ENCODE measurements around the gene GRAMD2B.
"Not testable (repeated sequence)": the region's sequence is repeated elsewhere in the genome, so short reads cannot be mapped to it uniquely, and the experiment has no call there.

GRAMD2B gene

GRCh38 chr5:126422994-126423788 is at the start of gene GRAMD2B:
GRAMD2B (plus strand) TSS chr5:126423409; CDS start chr5:126423607, 198 bp downstream.
- peak; percentile 95 for DNase-seq

GRCh38 chr5:126374109-126374416 is 49.1 kb upstream of the GRAMD2B start:
- DNase-seq, result no peak

- no peak for DNase-seq
Measured at GRCh38 chr5:126376443-126376842, 46.8 kb upstream of the GRAMD2B start.

GRCh38 chr5:126377424-126377823 is 45.8 kb upstream of the GRAMD2B start:
- no peak for DNase-seq

- DNase-seq, result not testable (repeated sequence)
Measured at GRCh38 chr5:126380316-126380715, 42.9 kb upstream of the GRAMD2B start.

DNA sequence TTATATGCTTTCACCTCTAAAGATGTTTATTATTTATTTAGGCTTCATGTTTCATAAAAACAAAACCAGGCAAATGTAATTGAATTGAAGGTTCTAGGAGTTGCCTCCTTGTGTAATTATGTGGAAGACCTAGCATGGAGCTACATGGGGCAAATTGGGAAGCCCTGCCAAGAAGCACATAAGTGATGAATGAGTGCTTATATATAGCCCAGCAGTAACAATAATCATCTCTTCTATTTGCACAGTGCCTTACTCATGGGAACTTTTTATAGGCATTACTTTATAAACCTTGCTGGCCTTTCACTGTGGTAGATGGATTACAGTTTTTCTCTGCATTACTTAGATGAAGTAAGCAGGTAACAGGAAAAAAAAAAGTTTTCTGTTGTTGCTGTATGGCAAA is 40.0 kb upstream of the GRAMD2B start:
- no peak for DNase-seq

DNA sequence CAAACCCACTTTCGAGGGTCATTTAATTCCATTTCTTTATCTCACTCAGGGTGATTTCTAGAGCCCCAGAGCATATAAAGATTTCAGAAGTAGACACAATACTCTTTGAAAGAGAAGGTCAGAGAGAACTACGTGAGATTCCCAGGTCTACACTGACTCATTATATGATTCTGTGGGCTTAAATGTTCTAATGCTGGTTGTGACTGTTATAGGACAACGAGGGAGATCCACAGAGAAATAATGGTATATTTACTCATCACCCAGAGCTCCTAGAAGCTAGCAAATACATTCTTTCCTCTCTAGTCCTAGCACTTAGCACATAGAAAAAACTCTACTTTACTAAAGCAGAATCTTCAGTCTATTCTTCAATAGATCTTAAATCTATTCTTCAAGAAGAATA is 39.4 kb upstream of the GRAMD2B start:
- no peak for DNase-seq

DNA sequence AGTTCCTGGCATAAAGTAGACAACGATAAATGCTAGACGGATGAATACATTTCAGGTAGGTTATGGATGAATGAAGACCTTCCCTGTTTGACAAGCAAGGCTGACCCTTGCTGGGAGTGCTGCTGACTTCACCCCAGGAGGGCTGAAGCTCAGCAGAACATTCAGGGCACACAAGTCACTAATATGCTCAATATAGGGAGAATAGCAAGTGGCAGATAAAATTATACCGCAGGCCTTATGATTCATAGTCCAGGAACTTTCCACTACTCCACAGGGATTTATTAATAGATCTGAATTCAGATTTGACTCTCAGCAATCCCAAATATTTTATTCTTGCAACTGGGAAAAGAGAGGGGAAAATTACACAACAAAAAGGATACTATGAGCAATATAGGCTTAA is 38.2 kb upstream of the GRAMD2B start:
- no peak for DNase-seq

GRCh38 chr5:126385524-126386502 is 37.4 kb upstream of the GRAMD2B start:
- no peak for DNase-seq

- no peak for DNase-seq
Measured at GRCh38 chr5:126389179-126389578, 34.0 kb upstream of the GRAMD2B start.

- DNase-seq, result no peak
Measured at GRCh38 chr5:126390051-126390450, 33.2 kb upstream of the GRAMD2B start.

- no peak for DNase-seq
Measured at GRCh38 chr5:126391386-126391785, 31.8 kb upstream of the GRAMD2B start.

- DNase-seq, result no peak
Measured at GRCh38 chr5:126394211-126394788, 28.9 kb upstream of the GRAMD2B start.

GRCh38 chr5:126395198-126395597 is 28.0 kb upstream of the GRAMD2B start:
- DNase-seq, result no peak

DNA sequence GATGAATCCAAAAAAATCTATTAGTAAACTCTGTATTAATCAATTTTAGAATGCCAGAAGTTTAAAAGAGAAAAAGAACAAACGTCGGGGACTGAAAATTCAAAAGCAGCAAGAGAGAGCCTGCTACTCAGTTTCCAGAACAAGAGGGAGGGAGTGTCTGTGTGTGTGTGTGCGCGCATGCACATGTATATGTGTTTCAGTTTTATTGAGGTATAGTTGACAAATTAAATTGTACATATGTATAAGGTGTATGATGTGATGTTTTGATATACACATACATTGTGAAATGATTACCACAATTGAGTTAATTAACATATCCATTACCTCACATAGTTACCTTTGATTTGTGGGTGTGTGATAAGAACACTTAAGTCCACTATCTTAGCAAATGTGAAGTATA is 27.6 kb upstream of the GRAMD2B start:
- no peak for DNase-seq

GRCh38 chr5:126396721-126397120 is 26.5 kb upstream of the GRAMD2B start:
- not testable (repeated sequence) for DNase-seq

DNA sequence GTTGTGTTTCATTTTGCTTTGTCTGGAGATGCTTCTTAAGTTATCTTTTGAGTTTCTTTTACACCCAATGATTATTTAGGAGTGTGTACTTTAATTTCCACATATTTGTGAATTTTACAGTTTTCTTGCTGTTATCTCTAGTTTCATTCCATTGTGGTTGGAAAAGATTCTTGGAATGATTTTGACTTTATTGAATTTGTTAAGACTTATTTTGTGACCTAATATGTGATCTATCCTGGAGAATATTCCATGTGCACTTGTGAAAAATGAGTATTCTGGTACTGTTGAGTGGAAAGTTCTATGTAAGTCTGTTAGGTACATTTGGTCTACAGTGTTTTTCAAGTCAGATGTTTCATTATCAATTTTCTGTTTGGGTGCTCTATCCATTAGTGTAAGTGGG is 24.4 kb upstream of the GRAMD2B start:
- no peak for DNase-seq

- no peak for DNase-seq
Measured at GRCh38 chr5:126400621-126401251, 22.5 kb upstream of the GRAMD2B start.

- DNase-seq, result no peak
Measured at GRCh38 chr5:126402621-126403555, 20.3 kb upstream of the GRAMD2B start.

DNA sequence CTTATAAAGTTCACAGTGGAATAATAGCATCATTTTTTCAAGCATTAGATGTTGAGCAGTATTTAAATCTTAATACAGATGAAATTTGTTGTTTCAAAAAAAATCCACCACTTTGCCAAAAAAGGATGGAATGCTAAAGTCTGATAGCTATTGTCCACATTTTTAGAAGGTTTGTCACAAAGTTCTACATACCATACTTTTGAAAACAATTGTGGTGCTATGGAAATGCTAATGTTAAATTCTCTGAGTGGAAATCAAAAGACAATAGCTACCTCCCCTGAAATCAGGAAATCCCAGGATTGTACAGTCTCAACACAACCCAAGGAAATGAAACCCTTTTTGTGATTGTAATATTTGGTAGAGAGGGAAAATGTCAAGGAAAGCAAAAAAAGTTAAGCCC is 19.3 kb upstream of the GRAMD2B start:
- no peak for DNase-seq

DNA sequence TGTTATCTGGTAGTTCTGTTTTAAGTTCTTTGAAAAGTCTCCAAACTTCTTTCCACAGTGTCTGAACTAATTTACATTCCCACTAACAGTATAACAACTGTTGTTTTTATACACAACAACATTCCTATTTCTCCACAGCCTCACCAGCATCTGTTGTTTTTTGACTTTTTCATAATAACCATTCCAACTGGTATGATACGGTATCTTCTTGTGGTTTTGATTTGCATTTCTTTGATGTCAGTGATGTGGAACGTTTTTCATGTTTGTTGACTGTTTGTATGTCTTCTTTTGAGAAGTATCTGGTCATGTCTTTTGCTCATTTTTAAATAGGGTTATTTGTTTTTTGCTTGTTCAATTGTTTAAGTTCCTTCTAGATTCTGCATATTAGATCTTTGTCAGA is 12.6 kb upstream of the GRAMD2B start:
- no peak for DNase-seq

GRCh38 chr5:126413856-126414255 is 9.4 kb upstream of the GRAMD2B start:
- DNase-seq, result no peak

Data from NCI-H2029 (cell line).